GM21737 (cell line): ENCODE data around the gene CCL23.
"Not testable (repeated sequence)": the region's sequence is repeated elsewhere in the genome, so short reads cannot be mapped to it uniquely, and the experiment has no call there.

ENCODE experiments used
- ATAC-seq: cut with Tn5 transposase; IDR thresholded peaks from one replicate; pipeline ENCODE4 v1.9.1; 2021; ENCODE audit warnings: mild to moderate bottlenecking, moderate library complexity; ENCODE audit not compliant: unreplicated experiment

The CCL23 gene

GRCh38 chr17:36017799-36018198 is at the start of gene CCL23:
TSS of gene CCL23 (minus strand) at chr17:36017972. CDS start at chr17:36017897, 75 bp downstream.
- ATAC-seq, result no peak

- no peak for ATAC-seq
Measured at GRCh38 chr17:36066365-36066985, 48.7 kb upstream of the CCL23 start.

GRCh38 chr17:36063786-36064541 is 46.2 kb upstream of the CCL23 start, which contains the start of gene CCL18:
TSS of gene CCL18 (plus strand) at chr17:36064272. CDS start at chr17:36064343, 71 bp downstream.
- no peak for ATAC-seq

GRCh38 chr17:36060816-36061215 is 43.0 kb upstream of the CCL23 start:
- ATAC-seq, result no peak

- ATAC-seq, result no peak
Measured at GRCh38 chr17:36059406-36059805, 41.6 kb upstream of the CCL23 start.

- ATAC-seq, result no peak
Measured at GRCh38 chr17:36057911-36058310, 40.1 kb upstream of the CCL23 start.

GRCh38 chr17:36055921-36056520 is 38.2 kb upstream of the CCL23 start:
- no peak for ATAC-seq

GRCh38 chr17:36055171-36055570 is 37.4 kb upstream of the CCL23 start:
- ATAC-seq, result no peak

- ATAC-seq, result no peak
Measured at GRCh38 chr17:36049643-36050042, 31.9 kb upstream of the CCL23 start.

GRCh38 chr17:36048066-36048465 is 30.3 kb upstream of the CCL23 start:
- no peak for ATAC-seq

GRCh38 chr17:36036235-36036634 is 18.5 kb upstream of the CCL23 start:
- no peak for ATAC-seq

GRCh38 chr17:36034127-36034526 is 16.4 kb upstream of the CCL23 start:
- ATAC-seq, result no peak

- ATAC-seq, result no peak
Measured at GRCh38 chr17:36030956-36031355, 13.2 kb upstream of the CCL23 start.

- ATAC-seq, result no peak
Measured at GRCh38 chr17:36027761-36028160, 10.0 kb upstream of the CCL23 start.

- no peak for ATAC-seq
Measured at GRCh38 chr17:36024106-36024869, 6.5 kb upstream of the CCL23 start.

- no peak for ATAC-seq
Measured at GRCh38 chr17:36019423-36019822, 1.7 kb upstream of the CCL23 start.

GRCh38 chr17:36016555-36016954 is 1.2 kb downstream of the CCL23 start:
- no peak for ATAC-seq

- ATAC-seq, result not testable (repeated sequence)
Measured at GRCh38 chr17:36015895-36016294, 1.9 kb downstream of the CCL23 start.

- no peak for ATAC-seq
Measured at GRCh38 chr17:36014946-36015345, 2.8 kb downstream of the CCL23 start.

GRCh38 chr17:36011201-36011600 is 6.6 kb downstream of the CCL23 start:
- no peak for ATAC-seq

- no peak for ATAC-seq
Measured at GRCh38 chr17:36008998-36009665, 8.6 kb downstream of the CCL23 start.
